CD14-positive monocyte (primary cell): Measurements from ENCODE around the gene FAM168A. TPM values are rescaled to one million over a fixed set of nuclear protein-coding genes. Genes with fewer than 3 reads are reported as not detected.
A peak's percentile ranks its signal among the peaks of the same experiment; 100 is the strongest.

Source experiments
- DNase-seq, 3 donors: peaks; one replicate each; pipeline ENCODE4 v3.0.0-alpha.2; 2011 to 2022
- H2AFZ ChIP-seq: 2 replicates; pipeline ENCODE4 v1.6.0; 2012; ENCODE audit warnings: mild to moderate bottlenecking, low read depth, low read length, inconsistent platforms; ENCODE audit not compliant: insufficient read depth, poor library complexity, severe bottlenecking
- H3K27ac ChIP-seq, 2 donors: 1 replicate in 1 of 2; 2 replicates in 1 of 2; pipeline ENCODE4 v1.5.1; 2012 to 2013; ENCODE audit warnings: low read length in 2 of 2, control low read depth in 1 of 2, inconsistent platforms in 1 of 2, low read depth in 1 of 2, mild to moderate bottlenecking in 1 of 2
- H3K27me3 ChIP-seq, 2 donors: one replicate each; pipeline versions ENCODE4 v1.6.0 to v1.6.1; 2011 to 2013; ENCODE audit warnings: low read length in 2 of 2; ENCODE audit not compliant: control insufficient read depth in 2 of 2, insufficient read depth in 2 of 2
- H3K36me3 ChIP-seq, 2 donors: replicated peaks in 1 of 2; 1 replicate in 1 of 2; 2 replicates in 1 of 2; pipeline versions ENCODE4 v1.5.1 to v1.6.1; 2012 to 2013; ENCODE audit warnings: low read length in 2 of 2, control low read depth in 1 of 2, inconsistent platforms in 1 of 2, mild to moderate bottlenecking in 1 of 2; ENCODE audit not compliant: insufficient read depth in 2 of 2, control insufficient read depth in 1 of 2
- H3K4me1 ChIP-seq, 2 donors: 1 replicate in 1 of 2; 2 replicates in 1 of 2; pipeline versions ENCODE4 v1.5.1 to v1.6.1; 2012 to 2013; ENCODE audit warnings: low read length in 2 of 2, control low read depth in 1 of 2, inconsistent platforms in 1 of 2, mild to moderate bottlenecking in 1 of 2, moderate library complexity in 1 of 2; ENCODE audit not compliant: insufficient read depth in 2 of 2, control insufficient read depth in 1 of 2
- H3K4me2 ChIP-seq: replicated peaks from 2 replicates; pipeline ENCODE3; 2012; ENCODE audit warnings: low read length, moderate library complexity, mild to moderate bottlenecking; ENCODE audit not compliant: poor library complexity, severe bottlenecking; ENCODE audit errors: extremely low read depth
- H3K4me3 ChIP-seq, 3 experiments: fragments of 200-600 bp in 1 of 3; sonication (generic) in 1 of 3; replicated peaks in 1 of 3; 1 replicate in 2 of 3; 2 replicates in 1 of 3; pipeline ENCODE4 v1.5.1; 2011 to 2013; ENCODE audit warnings: low read length in 3 of 3, mild to moderate bottlenecking in 3 of 3, control low read depth in 2 of 3, low read depth in 2 of 3, inconsistent platforms in 1 of 3, moderate library complexity in 1 of 3
- H3K79me2 ChIP-seq: 2 replicates; pipeline ENCODE4 v1.6.0; 2012; ENCODE audit warnings: mild to moderate bottlenecking, control low read depth, inconsistent platforms, low read length, moderate library complexity; ENCODE audit not compliant: insufficient read depth
- H3K9ac ChIP-seq: 2 replicates; pipeline ENCODE4 v1.6.0; 2017; ENCODE audit warnings: low read length, mild to moderate bottlenecking; ENCODE audit not compliant: insufficient read depth, poor library complexity, severe bottlenecking
- H3K9me3 ChIP-seq, 2 donors: replicated peaks in 1 of 2; 1 replicate in 1 of 2; 2 replicates in 1 of 2; pipeline versions ENCODE4 v1.5.1 to v1.6.1; 2012 to 2013; ENCODE audit warnings: low read length in 2 of 2, control low read depth in 1 of 2; ENCODE audit not compliant: control insufficient read depth in 1 of 2, insufficient read depth in 1 of 2
- H4K20me1 ChIP-seq: 2 replicates; pipeline ENCODE4 v1.6.0; 2012; ENCODE audit warnings: mild to moderate bottlenecking, low read length, control low read depth, moderate library complexity; ENCODE audit not compliant: insufficient read depth
- H3K27ac Mint-ChIP-seq, 7 donors: one replicate each; pipeline ENCODE4 v1.8.0; 2020; ENCODE audit warnings: mild to moderate bottlenecking in 7 of 7, mixed read lengths in 7 of 7, moderate library complexity in 6 of 7, inconsistent platforms in 2 of 7
- H3K27me3 Mint-ChIP-seq, 3 donors: one replicate each; pipeline ENCODE4 v1.8.0; 2021 to 2022; ENCODE audit warnings: low read depth in 3 of 3, mild to moderate bottlenecking in 3 of 3, mixed read lengths in 3 of 3, moderate library complexity in 3 of 3, inconsistent platforms in 1 of 3
- H3K36me3 Mint-ChIP-seq, 2 donors: one replicate each; pipeline ENCODE4 v1.8.0; 2020; ENCODE audit warnings: mixed read lengths in 2 of 2, inconsistent platforms in 1 of 2, mild to moderate bottlenecking in 1 of 2
- H3K4me1 Mint-ChIP-seq: one replicate; pipeline ENCODE4 v1.8.0; 2020; ENCODE audit warnings: mild to moderate bottlenecking, mixed read lengths
- H3K4me3 Mint-ChIP-seq, 2 donors: one replicate each; pipeline ENCODE4 v1.8.0; 2020; ENCODE audit warnings: mild to moderate bottlenecking in 2 of 2, mixed read lengths in 2 of 2, moderate library complexity in 1 of 2
- H3K9me3 Mint-ChIP-seq, 7 donors: one replicate each; pipeline ENCODE4 v1.8.0; 2020 to 2022; ENCODE audit warnings: mixed read lengths in 7 of 7, mild to moderate bottlenecking in 6 of 7, moderate library complexity in 6 of 7, inconsistent platforms in 2 of 7
- WGBS: methylation state at CpG from one replicate; pipeline ENCODE4 v1.1.5; 2013; ENCODE audit warnings: missing lambda C conversion rate; ENCODE audit not compliant: insufficient coverage; 5-methylcytosine and 5-hydroxymethylcytosine counted together
- intact Hi-C, 2 donors: fragments of 100-400 bp; cut with micrococcal nuclease; formaldehyde crosslinking; loops; one replicate each; pipeline versions ENCODE4 v1.15.0 to v1.15.1; 2023
- polyA plus RNA-seq, 3 donors: library from polyadenylated mRNA; depleted of rRNA in 1 of 3; unstranded in 2 of 3; stranded (reverse) in 1 of 3; fragments of 300-500 nt in 2 of 3; fragments of >200 nt in 1 of 3; fragmentation: Illumina TruSeq in 2 of 3; gene quantifications; 1 replicate in 2 of 3; 2 replicates in 1 of 3; pipeline ENCODE4 v1.2.3, GENCODE V29; 2012 to 2021
- TF ChIP-seq, protein P1 (sequence below): fragments of 200-600 bp; IDR thresholded peaks from one replicate; pipeline ENCODE4 v1.8.0; 2022; ENCODE audit warnings: antibody characterized with exemption, mild to moderate bottlenecking

Gene FAM168A
- polyA plus RNA-seq, 3 donors = 1.4 to 13.3 (median 2.1) TPM

GRCh38 chr11:73393011-73393380 is 204.9 kb downstream of the FAM168A start:
- Mint-ChIP-seq H3K36me3 (peaks cover 82 to 95% of the 10 kb centered on the region in 2 donors), H3K4me3 (peak overlapping the region in 1 of 2 donors; percentile 37), H3K4me1 (peaks cover 43% of the 10 kb centered on the region), H3K9me3 (no peaks in the 10 kb centered on the region), H3K27me3 (peaks cover 0 to 3% (median 0%) of the 10 kb centered on the region in 3 donors), H3K27ac (peak overlapping the region; percentile 69 to 93 (median 81))
- no peak for DNase-seq
- Histone ChIP-seq H4K20me1 (peaks cover 100% of the 10 kb centered on the region), H2AFZ (no peak overlapping the region), H3K4me1 (peaks cover 36 to 53% of the 10 kb centered on the region in 2 donors), H3K27me3 (no peaks in the 10 kb centered on the region), H3K27ac (peak overlapping the region; percentile 61 to 63), H3K79me2 (peaks cover 88% of the 10 kb centered on the region), H3K9ac (no peak overlapping the region), H3K4me2 (no peak overlapping the region), H3K36me3 (peaks cover 89 to 90% of the 10 kb centered on the region in 2 donors), H3K9me3 (no peaks in the 10 kb centered on the region), H3K4me3 (no peak overlapping the region)
- intact Hi-C loops = loop anchor here (1.0 to 10.0 kb wide), 2 partner anchors 42 to 88 kb away; partner anchors contain the start of gene ARHGEF17 (in 1 of the 2)
- WGBS = 64% methylated on average over 7 of the region's 7 CpGs
- TF ChIP-seq, protein P1, sequence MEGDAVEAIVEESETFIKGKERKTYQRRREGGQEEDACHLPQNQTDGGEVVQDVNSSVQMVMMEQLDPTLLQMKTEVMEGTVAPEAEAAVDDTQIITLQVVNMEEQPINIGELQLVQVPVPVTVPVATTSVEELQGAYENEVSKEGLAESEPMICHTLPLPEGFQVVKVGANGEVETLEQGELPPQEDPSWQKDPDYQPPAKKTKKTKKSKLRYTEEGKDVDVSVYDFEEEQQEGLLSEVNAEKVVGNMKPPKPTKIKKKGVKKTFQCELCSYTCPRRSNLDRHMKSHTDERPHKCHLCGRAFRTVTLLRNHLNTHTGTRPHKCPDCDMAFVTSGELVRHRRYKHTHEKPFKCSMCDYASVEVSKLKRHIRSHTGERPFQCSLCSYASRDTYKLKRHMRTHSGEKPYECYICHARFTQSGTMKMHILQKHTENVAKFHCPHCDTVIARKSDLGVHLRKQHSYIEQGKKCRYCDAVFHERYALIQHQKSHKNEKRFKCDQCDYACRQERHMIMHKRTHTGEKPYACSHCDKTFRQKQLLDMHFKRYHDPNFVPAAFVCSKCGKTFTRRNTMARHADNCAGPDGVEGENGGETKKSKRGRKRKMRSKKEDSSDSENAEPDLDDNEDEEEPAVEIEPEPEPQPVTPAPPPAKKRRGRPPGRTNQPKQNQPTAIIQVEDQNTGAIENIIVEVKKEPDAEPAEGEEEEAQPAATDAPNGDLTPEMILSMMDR = no peak

DNA sequence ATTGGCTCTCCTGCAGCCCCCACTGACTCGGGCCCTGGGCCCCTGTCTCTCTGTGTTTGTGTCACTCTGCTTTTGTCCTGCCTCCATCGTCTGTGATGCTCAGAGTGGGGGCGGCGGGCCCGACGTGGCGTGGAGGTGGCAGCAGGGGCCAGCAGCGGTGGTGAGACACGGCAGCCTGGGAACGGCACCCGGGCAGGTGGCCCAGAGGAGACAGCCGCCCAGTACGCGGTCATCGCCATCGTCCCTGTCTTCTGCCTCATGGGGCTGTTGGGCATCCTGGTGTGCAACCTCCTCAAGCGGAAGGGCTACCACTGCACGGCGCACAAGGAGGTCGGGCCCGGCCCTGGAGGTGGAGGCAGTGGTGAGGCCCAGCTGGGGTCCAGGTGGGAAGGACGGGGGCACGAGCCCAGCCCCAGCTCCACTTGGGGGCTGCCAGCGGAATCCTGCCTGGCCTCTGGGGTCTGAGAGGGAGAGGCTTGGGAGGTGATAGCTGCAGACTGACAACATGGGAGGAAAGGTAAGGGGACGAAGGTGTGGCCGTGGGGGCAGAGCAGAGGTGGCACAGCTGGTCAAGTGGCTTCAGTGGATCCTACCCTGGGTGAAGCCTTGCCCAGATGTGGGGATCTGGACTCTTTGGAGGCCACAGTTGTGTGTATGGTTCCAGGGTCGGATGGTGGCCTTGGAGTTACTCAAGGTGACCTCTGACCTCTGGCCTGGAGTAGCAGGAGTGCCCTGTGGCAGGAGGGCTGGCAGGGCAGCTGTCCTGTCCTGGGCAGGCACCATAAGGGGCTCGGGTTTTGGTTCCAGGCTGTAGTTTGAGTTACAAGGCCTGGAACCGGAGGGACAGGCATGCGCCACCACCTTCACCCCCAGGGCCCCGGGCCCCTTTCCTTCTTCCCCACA is 205.6 kb downstream of the FAM168A start:
- Mint-ChIP-seq H3K27me3 (peaks cover 0 to 3% (median 0%) of the 10 kb centered on the region in 3 donors), H3K4me3 (no peak overlapping the region), H3K9me3 (no peaks in the 10 kb centered on the region), H3K27ac (peak overlapping the region in 6 of 7 donors; percentile 69 to 93 (median 81)), H3K4me1 (peaks cover 50% of the 10 kb centered on the region), H3K36me3 (peaks cover 79 to 92% of the 10 kb centered on the region in 2 donors)
- DNase-seq = no peak
- H3K9ac ChIP-seq = no peak overlapping the region
- no peak overlapping the region for H3K4me2 ChIP-seq
- WGBS = 94% methylated on average over 31 of the region's 31 CpGs
- intact Hi-C loops = loop anchor here (1.0 to 10.0 kb wide), 2 partner anchors 41 to 88 kb away; partner anchors contain the start of gene ARHGEF17 (in 1 of the 2)
- H3K36me3 ChIP-seq = peaks cover 84 to 86% of the 10 kb centered on the region in 2 donors
- no peak overlapping the region for H3K4me3 ChIP-seq
- peaks cover 42 to 60% of the 10 kb centered on the region in 2 donors for H3K4me1 ChIP-seq
- H4K20me1 ChIP-seq = peaks cover 100% of the 10 kb centered on the region
- no peak overlapping the region for H2AFZ ChIP-seq
- H3K27me3 ChIP-seq = no peaks in the 10 kb centered on the region
- peaks cover 94% of the 10 kb centered on the region for H3K79me2 ChIP-seq
- no peaks in the 10 kb centered on the region for H3K9me3 ChIP-seq
- TF ChIP-seq, protein P1 = no peak
- H3K27ac ChIP-seq = peak overlapping the region; percentile 61 to 63
